NT2/D1 (cell line): ENCODE measurements around the gene CENPV.

Experiments used
- SUZ12 ChIP-seq: IDR thresholded peaks from 2 replicates; pipeline ENCODE4 v1.6.1; 2011; ENCODE audit not compliant: insufficient read length, insufficient read depth; ENCODE audit errors: extremely low read depth
- YY1 ChIP-seq: IDR thresholded peaks from 2 replicates; pipeline ENCODE4 v1.6.1; 2011; ENCODE audit not compliant: insufficient read length, insufficient read depth
- ZNF274 ChIP-seq: IDR thresholded peaks from 2 replicates; pipeline ENCODE4 v1.6.1; 2011; ENCODE audit warnings: mild to moderate bottlenecking, low read depth, low read length

- TF ChIP-seq YY1 (no peak), ZNF274 (no peak), SUZ12 (no peak)
Measured at GRCh38 chr17:16343569-16343968, 9.7 kb downstream of the CENPV start.
